HG03565 (cell line): Measurements from ENCODE around the gene SCUBE2.

Experiments
- ATAC-seq: cut with Tn5 transposase; IDR thresholded peaks from one replicate; pipeline ENCODE4 v1.9.1; 2021; ENCODE audit warnings: mild to moderate bottlenecking, moderate library complexity; ENCODE audit not compliant: unreplicated experiment

Gene SCUBE2

DNA sequence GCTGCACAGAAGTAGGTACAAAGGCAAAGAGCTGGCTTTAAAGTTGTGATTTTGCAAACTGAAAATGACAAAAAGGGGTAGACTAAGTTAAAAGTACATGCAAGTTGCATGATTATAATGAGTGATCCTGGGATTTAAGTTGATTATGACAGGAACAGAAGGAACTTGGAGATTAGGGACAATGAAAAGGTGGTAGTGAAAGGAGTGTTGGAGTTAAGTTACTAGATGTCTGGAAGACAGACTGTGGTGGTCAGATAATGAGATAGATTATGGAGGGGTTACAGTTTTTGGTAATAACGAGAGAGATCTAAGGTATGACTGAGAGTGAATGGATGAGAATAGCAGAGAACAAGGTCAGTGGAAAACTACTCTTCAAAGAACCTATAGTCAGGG, 119.5 kb downstream of the SCUBE2 start:
- ATAC-seq = no peak

- ATAC-seq = no peak
Measured at GRCh38 chr11:8971196-8971923, 120.0 kb downstream of the SCUBE2 start.
